NOMO-1 treated with DMSO at 0.1 percent for 48 hours (cell line): Measurements from ENCODE around the gene EGFR.

Experiments used
- DNase-seq: peaks from one replicate; lab custom pipeline; 2025; ENCODE audit not compliant: unreplicated experiment; lab: John Stamatoyannopoulos, UW

EGFR gene

GRCh38 chr7:55240418-55241142 lies 221.8 kb downstream of the EGFR start:
- DNase-seq, result no peak

GRCh38 chr7:55241958-55242357 lies 223.1 kb downstream of the EGFR start:
- no peak for DNase-seq

- no peak for DNase-seq
Observed at GRCh38 chr7:55242613-55243012, 223.8 kb downstream of the EGFR start.

GRCh38 chr7:55244006-55244745 lies 225.4 kb downstream of the EGFR start:
- no peak for DNase-seq

- DNase-seq, result no peak
Observed at GRCh38 chr7:55245271-55245723, 226.5 kb downstream of the EGFR start.

- no peak for DNase-seq
Observed at GRCh38 chr7:55246171-55246570, 227.4 kb downstream of the EGFR start.

GRCh38 chr7:55247428-55247827 lies 228.6 kb downstream of the EGFR start:
- DNase-seq, result no peak

GRCh38 chr7:55248526-55248925 lies 229.7 kb downstream of the EGFR start:
- DNase-seq, result no peak

GRCh38 chr7:55249332-55249731 lies 230.5 kb downstream of the EGFR start:
- DNase-seq, result no peak

GRCh38 chr7:55250313-55250712 lies 231.5 kb downstream of the EGFR start:
- no peak for DNase-seq

- no peak for DNase-seq
Observed at GRCh38 chr7:55251313-55251712, 232.5 kb downstream of the EGFR start.

GRCh38 chr7:55251911-55252310 lies 233.1 kb downstream of the EGFR start:
- no peak for DNase-seq

GRCh38 chr7:55252386-55252785 lies 233.6 kb downstream of the EGFR start:
- DNase-seq, result no peak

GRCh38 chr7:55253188-55253587 lies 234.4 kb downstream of the EGFR start:
- DNase-seq, result no peak

- DNase-seq, result no peak
Observed at GRCh38 chr7:55254242-55254595, 235.4 kb downstream of the EGFR start.

GRCh38 chr7:55254596-55255495 lies 236.0 kb downstream of the EGFR start:
- peak; percentile 2 for DNase-seq

- DNase-seq, result peak; percentile 30
Observed at GRCh38 chr7:55255496-55256445, 237.0 kb downstream of the EGFR start.

GRCh38 chr7:55258631-55259030 lies 239.8 kb downstream of the EGFR start:
- no peak for DNase-seq

- no peak for DNase-seq
Observed at GRCh38 chr7:55260171-55260570, 241.4 kb downstream of the EGFR start.

GRCh38 chr7:55260676-55261385 lies 242.0 kb downstream of the EGFR start:
- no peak for DNase-seq
